ENCODE results near the gene NOP56. TPM values are rescaled to one million over a fixed set of nuclear protein-coding genes. Genes with fewer than 3 reads are reported as not detected.

Gene NOP56
- total and polyA plus RNA-seq, 9 of the 15 experiments (the other 6 are each of a cell fraction or from before 2014, with no cell fraction given), result 295 to 697 (median 439) TPM

- no peaks in the 10 kb centered on the region for H3K4me1 ChIP-seq (replicated peaks in 1 of 2; ENCODE audit: control insufficient read depth in 2 of 2, insufficient read depth in 2 of 2, low read length in 2 of 2)
- ChIA-PET CTCF (ENCODE audit: low intra/inter-chr PET ratio) (no interaction called here), POLR2A (no interaction called here)
- H3K27me3 ChIP-seq (ENCODE audit: control insufficient read depth in 2 of 2, insufficient read depth in 2 of 2, low read length in 2 of 2), result peaks cover 18 to 19% of the 10 kb centered on the region in 2 experiments
- no peaks in the 10 kb centered on the region for H3K79me2 ChIP-seq (ENCODE audit: control insufficient read depth, insufficient read depth, low read length)
- no peaks in the 10 kb centered on the region for H3K36me3 ChIP-seq (ENCODE audit: control insufficient read depth, insufficient read depth, low read length)
- no peaks in the 10 kb centered on the region for H4K20me1 ChIP-seq (replicated peaks; ENCODE audit: control insufficient read depth, insufficient read depth, low read length)
- no peak for DNase-seq (ENCODE audit: extremely low read depth in 1 of 4, low spot score in 3 of 4)
- H3K9ac ChIP-seq (ENCODE audit: insufficient read depth in 1 of 2, low read depth in 2 of 2, low read length in 2 of 2), result no peak overlapping the region
- 4% methylated on average over 6 of the region's 6 CpGs for WGBS (ENCODE audit: insufficient coverage, low coverage, missing lambda C conversion rate)
- H3K9me1 ChIP-seq (ENCODE audit: control insufficient read depth, insufficient read depth, low read length), result no peaks in the 10 kb centered on the region
- no peak for ATAC-seq
- FAIRE-seq, result no peak
- in situ Hi-C loops (cut with MboI) (no loop called here), intact Hi-C loops (cut with micrococcal nuclease) (no loop called here)
- no peak overlapping the region for H3K27ac ChIP-seq (ENCODE audit: extremely low read depth, low read depth, low read length)
- H3K4me2 ChIP-seq (ENCODE audit: insufficient read depth, low read length), result no peak overlapping the region
- H3K9me3 ChIP-seq (replicated peaks; ENCODE audit: control insufficient read depth, insufficient read depth, low read depth, low read length), result no peaks in the 10 kb centered on the region
- BruUV-seq (replicated peaks), result no TSS peak
- H3K4me3 ChIP-seq, result no peak overlapping the region
- TF ChIP-seq CXXC5 (CRISPR knock-in tag; IDR thresholded peaks at IDR 0.05) (no peak), SRSF7 (optimal IDR thresholded peaks at IDR 0.05; ENCODE audit: low read depth, low read length) (no peak), ZBTB12 (CRISPR knock-in tag; IDR thresholded peaks at IDR 0.05) (no peak), ZNF408 (CRISPR knock-in tag; IDR thresholded peaks at IDR 0.05; ENCODE audit: low read depth) (no peak), POLR2H (tag; IDR thresholded peaks at IDR 0.05; ENCODE audit: low read depth) (no peak), HCFC1 (IDR thresholded peaks at IDR 0.05; ENCODE audit: low read depth, low read length) (no peak), ESRRA (IDR thresholded peaks at IDR 0.05; ENCODE audit: borderline replicate concordance, low read depth) (no peak), MBD1 (CRISPR knock-in tag; IDR thresholded peaks at IDR 0.05) (no peak), BMI1 (IDR thresholded peaks at IDR 0.05; ENCODE audit: low read length) (no peak)
- TF ChIP-seq, protein P1, sequence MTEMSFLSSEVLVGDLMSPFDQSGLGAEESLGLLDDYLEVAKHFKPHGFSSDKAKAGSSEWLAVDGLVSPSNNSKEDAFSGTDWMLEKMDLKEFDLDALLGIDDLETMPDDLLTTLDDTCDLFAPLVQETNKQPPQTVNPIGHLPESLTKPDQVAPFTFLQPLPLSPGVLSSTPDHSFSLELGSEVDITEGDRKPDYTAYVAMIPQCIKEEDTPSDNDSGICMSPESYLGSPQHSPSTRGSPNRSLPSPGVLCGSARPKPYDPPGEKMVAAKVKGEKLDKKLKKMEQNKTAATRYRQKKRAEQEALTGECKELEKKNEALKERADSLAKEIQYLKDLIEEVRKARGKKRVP (CRISPR knock-in tag; IDR thresholded peaks at IDR 0.05), result no peak
- no peak overlapping the region for H2AFZ ChIP-seq (ENCODE audit: low read depth, low read length)
These were observed 33.6 kb upstream of the NOP56 start for GRCh38 chr20:2618815-2619214.

All from K562 (cell line).